Stimulated activated CD8-positive, alpha-beta memory T cell treated with anti-CD3 and anti-CD28 coated beads, Interleukin-15, amount 100 ng/mL, for 24 hours (primary cell): ENCODE results near the gene LRPAP1.
A peak's percentile ranks its signal among the peaks of the same experiment; 100 is the strongest.

ENCODE experiments used
- DNase-seq: peaks from one replicate; pipeline ENCODE4 v3.0.0-alpha.2; 2020; ENCODE audit warnings: low read depth

LRPAP1 gene

DNA sequence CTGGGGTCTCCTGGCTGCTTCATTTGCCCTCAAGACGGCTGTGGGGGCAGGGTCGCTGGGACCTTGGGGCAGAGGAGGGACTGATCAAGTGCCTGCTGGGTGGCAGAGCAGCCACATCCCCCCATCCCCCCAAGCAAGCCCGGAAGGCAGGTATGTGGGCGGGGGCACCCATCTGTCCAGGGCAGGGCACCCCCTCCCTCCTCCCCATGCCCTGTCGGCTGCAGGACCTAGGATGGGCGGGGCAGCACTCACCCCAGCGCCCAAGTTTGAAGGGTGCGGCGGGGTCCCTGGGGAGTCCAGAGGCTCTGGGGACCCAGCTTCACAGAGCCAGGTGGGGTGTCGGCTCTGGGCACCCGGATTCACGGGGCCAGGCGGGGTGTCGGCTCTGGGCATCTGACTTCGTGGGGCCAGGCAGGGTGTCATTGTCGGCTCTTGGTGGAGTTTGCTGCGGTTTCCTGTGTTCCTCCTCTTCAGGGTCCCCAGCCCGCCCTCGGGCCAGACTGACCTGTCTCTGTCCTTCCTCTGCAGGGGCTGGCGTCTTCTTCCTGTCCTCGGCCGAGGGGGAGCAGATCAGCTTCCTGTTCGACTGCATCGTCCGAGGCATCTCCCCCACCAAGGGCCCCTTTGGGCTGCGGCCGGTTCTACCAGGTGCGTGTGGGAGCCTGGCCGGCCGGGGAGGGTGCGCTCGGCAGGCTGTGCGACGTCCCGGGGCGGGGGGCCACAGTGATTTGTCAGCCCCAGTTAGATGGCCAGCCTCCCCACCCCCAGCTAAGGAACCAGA is 47.0 kb downstream of the LRPAP1 start:
- no peak for DNase-seq

DNA sequence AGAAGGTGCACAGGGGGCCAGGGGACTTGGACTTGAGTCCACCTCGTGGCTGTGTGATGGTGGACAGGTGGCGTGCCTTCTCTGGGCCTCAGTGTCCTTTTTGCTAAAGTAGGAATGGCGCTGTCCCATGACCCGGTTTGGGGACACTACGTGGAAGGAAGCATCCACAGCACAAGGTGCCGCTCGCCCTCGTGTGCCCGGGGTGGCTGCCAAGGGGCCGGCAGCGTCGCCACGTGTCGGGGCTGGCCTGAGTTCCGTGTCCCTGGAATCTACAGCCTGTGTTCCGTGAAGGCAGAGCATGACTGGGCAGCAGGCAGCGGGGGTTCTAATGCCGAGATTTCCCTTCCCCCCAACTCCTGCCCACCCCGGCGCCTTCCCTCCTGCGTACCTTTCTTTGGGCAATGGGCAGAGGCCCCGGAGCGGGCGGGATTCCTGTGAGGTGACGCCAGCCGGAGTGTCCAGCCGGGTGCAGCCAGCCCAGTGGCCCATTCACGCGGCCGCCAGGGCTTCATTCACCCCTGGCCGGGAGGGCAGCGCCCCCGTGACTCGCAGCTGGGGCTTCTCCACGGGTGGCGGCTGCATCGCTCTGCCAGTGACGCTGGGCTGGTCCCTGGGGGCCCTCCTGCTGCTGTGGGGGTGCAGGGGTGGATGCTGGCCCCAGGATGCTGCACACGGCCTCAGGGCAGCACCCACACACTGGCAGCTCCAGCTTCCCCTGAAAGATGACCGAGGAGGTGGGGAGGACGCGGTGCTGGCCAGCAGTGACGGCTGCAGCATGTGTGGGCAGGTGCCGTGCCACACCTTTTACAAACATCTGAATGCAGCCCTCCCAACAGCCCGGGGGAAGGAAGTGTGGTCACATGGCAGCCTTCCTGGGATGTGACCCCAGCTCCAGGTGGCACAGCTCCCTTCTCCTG is 47.9 kb downstream of the LRPAP1 start:
- no peak for DNase-seq

DNA sequence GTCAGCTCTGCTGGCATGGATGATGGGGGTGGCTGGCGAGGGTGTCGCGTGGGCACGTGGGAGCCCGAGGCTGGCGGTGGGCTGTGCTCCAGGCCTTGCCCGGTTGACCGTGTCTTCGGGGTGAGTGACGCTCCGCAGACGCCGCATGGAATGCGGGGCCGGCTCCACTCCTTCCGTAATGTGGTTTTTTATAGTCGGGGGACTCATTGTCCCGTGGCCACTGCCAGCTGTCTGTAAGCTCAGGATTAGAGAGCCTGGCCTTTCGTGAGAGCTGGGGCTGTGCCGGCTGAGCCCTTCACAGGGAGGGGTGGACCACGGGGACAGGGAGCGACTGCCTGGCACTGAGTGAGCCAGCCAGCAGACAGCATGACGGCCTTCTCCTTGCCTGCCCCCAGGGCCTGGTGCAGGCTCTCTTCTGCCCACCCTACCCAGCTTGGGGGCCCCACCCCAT is 48.7 kb downstream of the LRPAP1 start:
- DNase-seq = no peak

DNA sequence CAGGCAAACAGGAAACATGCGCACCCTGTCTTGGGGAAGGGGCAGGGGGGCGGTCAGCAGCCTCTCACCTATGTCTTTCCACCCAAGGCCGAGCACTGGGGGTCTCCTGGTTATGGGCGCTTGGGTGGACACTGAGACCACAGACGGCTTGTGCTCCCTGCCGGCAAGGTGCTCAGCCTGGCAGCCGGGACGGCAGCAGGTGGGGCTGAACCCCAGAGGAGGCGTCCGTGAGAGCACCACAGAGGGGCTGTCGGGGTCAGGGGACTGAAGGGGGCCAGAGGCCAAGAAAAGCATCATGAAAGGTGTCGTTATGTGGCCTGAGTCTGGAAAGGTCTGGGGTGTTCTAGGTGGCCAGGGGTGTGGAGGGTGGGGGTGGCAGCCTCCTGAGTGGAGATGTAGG is 49.5 kb downstream of the LRPAP1 start:
- no peak for DNase-seq

DNA sequence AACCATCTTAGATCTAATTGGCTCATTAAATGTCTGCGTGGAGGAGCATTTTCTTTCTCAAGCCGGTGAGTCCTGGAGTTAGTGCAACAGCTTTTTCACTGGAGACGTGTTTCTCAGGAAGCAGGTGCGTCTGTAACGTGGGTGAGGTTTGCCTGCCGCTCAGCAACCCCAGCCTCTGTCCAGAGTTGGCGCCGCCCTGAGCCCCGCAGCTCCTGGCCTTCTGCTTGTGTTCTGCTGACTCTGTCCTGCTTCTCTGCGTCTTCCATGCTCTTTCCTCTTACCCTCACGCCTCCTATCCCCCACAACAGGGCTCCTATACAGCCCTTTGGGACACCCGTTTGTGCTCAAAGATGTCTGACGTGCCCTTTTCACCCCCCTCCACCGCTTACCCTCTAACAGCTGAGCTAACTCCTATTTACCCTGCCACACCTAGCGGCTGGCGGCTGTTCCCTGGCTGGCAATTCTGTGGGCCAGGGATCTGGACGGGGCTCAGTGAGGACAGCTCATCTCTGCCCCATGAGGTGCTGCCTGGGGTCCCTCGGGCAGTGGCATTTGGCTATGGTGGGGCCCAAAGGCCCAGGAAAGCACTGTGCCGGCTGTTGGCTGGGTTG is 50.3 kb downstream of the LRPAP1 start:
- DNase-seq = no peak

DNA sequence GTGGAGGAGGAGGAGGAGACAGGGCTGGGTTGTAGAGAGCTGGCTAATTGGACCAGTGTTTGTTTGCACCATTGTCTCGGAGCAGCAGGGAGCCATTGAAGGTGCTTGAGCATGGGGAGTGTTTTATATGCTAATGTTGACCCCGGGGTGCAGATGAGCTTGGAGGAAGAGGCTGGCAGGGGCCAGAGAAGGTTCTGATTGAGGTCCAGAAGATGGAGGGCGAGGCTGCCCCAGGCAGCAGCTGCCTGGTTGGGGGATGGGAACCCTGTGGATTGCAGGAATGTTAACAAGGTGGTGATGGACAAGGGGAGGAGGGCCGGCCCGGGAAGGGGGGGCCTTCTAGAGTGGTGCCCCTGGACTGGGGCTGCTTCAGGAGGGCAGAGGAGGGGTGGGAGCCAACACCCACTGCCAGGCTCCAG is 51.1 kb downstream of the LRPAP1 start:
- DNase-seq = no peak

DNA sequence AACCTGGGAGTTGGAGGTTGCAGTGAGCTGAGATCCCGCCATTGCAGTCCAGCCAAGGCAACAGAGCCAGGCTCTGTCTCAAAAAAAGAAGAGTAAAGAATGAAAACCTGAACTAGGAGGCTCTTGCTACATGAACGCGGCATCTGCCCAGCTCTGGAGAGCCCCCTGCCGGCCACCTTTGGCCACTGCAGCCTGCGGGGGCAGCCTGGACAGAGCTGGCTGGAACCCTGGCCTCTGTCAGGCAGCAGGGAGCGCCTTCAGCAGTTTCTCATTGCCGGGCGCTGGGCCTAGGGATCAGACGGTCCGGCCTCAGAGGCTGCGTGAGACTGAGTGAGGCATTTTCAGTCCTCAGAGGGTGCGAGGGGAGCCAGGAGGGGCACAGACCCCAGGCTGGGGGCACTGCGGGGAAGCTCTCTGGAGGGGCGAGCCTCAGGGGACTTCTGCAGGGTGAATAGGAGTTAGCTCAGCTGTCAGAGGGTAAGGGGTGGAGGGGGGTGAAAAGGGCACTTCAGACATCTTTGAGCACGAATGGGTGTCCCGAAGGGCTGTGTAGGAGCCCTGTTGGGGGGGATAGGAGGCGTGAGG is 51.6 kb downstream of the LRPAP1 start:
- DNase-seq = peak; percentile 59

DNA sequence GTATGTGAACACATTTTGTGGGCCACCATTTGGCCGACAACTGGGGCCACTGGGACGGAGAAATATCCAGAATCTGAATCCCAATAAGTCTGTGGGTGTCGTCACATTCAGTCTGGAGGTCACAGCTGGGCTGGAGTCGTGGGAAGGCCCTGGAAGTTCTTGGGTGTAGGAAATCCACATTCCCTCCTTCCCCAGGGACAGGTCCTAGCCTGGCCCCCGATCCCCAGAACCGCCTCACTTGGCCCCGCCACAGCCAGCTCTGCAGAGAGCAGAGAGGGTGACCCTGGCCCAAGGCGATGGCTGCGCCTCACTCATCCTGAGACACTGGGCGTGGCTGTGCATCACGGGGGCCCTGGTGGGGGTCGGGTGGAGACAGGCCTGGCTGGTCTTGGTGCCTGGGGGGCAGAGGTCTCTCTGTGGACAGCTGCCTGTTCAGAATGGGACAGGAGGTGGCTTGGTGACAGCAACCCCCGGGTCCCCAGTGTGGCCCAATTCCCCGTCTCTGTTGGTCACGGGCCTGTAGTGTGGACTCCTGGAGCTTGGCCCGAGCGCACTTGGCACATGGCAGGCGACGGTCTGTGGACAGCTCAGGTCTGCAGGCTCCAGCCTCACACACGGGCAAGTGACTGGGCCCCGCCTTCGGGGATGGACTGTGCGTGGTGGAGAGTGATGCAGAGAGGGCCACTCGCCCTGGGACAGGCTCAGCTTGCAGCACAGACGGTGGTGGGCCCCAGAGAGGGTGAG is 52.7 kb downstream of the LRPAP1 start:
- DNase-seq = no peak

DNA sequence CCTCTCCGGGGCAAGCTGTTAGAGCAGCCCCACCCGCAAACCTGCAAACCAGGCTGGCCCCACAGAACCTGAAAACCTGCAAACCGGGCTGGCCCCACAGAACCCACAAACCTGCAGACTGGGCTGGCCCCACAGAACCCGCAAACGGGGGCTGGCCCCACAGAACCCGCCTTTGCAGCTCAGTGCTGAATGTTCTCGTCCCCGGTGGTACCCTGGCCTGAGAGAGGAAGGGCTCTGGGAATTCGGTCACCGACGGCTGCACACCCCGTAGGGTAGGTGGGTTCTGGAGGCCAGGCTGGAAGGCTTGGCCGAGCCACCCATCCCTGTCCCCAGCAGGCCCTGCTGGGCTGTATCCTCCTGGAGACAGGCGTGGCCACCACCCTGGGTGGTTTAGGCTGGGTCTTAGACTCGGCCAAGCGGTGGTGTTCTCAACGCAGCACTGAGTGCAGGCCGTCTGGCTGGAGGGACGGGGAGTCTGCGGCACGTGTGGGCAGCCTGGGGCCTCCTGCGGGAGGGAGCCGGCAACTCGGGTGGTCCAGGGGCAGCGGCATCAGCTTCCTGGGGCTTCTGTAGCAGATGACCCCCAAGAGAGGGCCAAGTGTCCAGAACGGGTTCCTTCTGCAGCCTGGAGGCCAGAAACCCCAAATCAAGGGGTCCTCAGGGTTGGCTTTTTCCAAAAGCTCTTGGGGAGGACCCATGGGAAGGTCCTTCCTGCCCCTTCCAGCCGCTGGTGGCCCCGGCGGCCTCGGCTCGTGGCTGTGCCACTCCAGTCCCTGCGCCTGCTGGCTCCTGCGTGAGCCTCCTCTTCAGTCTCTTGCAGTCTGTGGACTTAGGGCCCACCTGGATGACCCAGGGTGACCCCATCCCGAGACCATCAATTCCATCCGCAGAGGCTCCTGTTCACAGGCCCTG is 53.5 kb downstream of the LRPAP1 start:
- no peak for DNase-seq

DNA sequence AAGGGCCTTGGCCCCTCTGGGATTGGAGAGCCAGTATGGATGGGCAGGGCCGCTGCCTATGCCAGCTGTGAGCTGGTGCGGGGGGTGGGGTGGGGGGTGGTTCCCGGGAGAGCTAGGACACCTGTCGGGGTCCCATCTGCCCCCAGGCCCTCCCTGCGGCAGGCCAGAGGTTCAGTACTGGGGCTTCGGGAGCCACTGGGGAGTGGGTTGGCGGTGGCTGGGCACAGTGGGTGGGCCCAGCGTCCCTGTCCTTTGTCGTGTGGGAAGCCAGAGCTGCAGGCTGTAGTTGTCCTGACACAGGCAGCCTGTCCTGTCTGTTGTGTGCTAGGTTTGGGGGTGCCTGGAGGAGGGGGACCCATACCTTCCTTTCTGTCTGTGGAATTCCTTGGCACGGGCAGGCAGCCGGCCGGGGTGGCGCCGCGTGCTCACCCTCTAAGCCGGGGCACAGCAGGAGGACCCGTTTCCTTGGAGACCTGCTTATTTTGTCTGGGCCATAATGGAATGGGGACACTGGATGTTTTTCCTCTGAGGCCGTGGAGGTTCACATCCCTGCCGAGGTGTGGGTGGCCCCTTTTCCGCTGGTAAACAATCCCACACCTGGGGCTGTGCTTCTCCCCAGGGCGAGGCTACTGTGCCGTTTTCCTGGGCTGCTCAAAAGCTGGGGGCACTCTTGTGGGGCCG is 54.3 kb downstream of the LRPAP1 start:
- DNase-seq = no peak

DNA sequence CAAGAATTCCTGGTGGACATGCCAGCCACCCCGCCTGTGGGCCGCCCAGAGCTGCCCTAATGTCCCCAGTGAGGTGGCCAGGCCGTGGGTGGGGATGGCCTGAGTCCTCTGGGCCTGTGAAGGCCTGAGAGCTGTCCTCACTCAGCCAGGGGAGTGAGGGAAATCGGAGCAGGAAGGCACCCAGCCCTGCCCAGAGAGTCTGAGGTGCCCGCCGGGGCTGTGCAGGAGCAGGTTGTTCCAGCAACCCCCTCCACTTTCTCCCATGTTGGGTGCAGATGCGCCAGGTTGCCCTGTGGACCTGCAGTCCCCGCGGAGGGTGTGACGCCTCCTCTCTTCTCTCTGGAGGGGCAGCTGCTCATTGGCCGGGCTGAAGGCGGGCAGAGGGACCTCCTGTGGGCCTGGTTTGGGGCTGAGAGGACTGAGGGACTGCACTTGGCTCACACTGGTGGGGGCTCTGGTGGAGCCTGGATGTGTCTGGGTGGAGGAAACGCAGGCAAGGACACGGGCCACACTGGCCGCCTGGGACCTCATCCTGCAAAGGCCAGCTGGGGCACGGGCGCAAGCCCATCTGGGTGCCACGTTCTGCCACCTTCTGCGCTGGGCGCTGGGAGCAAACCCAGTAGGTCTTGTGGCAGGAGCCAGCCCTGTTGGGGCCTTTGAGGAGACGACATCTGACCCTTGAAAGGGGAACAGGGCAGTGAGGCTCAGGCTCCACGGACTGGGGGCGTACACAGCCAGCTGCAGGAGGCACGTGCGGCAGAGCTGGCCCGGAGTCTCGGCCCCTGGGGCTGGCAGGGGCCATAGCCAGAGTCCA is 55.1 kb downstream of the LRPAP1 start:
- DNase-seq = no peak

DNA sequence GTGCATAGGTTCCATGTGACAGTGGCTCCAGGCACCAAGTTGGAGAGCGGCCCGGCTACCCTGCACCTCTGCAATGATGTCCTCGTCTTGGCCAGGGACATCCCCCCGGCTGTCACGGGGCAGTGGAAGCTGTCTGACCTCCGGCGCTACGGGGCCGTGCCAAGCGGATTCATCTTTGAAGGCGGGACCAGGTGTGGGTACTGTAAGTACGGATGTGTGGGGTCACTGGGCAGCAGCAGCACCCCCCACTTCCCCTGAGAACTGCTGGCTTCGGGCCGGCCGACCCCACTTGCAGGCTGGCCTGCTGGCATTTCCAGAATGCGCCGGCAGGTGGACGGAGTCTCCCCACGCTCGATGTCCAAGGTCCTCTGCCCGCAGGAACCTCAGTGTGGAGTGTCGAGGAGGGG is 55.9 kb downstream of the LRPAP1 start:
- DNase-seq = no peak

DNA sequence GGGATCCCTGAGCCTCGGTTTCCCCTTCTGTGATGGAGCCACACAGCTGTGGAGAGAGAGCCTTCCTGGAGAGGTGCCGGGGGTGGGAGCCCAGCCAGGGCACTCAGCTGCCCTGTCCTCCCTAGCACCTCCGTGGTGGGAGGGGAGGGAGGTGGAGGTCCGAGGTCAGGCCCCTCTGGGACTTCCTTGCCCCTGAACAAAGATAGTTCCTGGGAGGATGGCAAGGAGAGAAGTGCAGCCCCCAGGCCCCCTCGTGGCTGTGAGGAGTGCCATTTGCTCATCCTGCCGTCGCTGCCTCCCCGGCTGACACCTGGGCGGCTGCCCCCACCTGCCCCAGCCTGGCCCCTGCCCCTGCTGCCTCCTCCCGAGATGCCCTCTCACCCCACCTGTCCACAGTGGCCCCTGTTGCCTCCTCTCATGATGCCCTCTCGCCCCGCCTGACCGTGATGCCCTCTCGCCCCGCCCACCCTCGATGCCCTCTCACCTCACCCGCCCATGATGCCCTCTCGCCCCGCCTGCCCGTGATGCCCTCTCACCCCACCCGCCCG is 56.4 kb downstream of the LRPAP1 start:
- DNase-seq = no peak

DNA sequence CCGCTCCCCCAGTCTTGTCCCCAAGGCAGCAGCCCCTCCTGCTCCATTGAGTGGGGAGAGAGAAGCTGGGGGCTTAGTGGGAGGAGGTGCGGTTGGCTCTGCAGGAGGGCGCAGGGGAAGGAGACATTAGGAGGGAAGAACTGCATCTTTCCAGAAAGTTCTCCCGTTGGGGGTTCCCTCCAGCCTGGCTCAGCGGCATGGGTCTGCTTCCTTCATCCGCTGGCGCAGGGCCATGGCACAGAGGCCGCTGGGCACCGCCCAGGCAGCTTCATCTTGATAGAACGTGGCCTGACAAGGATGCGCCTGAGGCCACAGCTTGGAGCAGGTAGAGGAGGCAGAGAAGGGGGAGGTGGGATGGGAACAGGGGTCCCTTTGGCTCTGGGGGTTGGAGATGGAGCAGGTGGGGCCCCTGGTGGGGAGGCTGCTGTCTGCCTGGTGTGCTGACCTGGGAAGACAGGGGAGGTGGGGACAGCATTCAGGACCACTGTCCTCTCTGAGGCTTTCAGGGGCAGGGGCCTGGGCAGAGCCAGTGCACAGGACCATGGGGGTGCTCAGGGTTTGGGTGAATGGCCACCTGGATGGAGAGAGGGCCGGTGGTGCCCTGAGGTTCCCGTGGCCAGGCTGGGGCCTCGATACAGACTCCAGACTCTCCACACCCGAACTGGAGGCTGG is 57.0 kb downstream of the LRPAP1 start:
- DNase-seq = no peak

DNA sequence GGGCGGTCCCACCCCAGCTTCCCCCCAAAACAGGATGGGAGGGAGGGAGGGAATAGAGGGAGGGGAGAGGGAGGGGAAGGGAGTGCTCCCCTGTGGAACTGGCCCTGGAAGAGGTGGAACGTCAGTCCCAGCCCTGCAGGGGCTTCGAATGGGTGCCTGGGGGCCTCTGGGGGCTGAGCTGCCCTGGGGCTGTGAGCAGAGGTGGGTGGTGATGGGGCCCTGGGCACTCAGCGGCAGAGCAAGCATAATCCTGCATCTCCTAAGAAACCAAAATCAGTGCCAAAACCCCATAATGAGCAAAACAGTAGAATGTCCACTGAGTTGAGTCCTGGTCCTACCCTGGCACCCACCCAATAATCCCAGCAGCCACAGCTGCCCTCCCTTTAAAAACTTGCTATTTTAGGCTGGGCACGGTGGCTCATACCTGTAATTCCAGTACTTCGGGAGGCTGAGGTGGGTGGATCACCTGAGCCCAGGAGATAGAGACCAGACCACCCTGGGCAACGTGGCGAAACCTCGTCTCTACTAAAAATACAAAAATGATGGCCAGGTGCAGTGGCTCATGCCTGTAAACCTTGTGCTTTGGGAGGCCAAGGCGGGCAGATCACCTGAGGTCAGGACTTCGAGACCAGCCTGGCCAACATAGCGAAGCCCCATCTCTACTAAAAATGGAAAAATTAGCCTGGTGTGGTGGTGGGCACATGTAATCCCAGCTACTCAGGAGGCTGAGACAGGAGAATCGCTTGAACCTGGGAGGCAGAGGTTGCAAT is 58.0 kb downstream of the LRPAP1 start:
- no peak for DNase-seq

DNA sequence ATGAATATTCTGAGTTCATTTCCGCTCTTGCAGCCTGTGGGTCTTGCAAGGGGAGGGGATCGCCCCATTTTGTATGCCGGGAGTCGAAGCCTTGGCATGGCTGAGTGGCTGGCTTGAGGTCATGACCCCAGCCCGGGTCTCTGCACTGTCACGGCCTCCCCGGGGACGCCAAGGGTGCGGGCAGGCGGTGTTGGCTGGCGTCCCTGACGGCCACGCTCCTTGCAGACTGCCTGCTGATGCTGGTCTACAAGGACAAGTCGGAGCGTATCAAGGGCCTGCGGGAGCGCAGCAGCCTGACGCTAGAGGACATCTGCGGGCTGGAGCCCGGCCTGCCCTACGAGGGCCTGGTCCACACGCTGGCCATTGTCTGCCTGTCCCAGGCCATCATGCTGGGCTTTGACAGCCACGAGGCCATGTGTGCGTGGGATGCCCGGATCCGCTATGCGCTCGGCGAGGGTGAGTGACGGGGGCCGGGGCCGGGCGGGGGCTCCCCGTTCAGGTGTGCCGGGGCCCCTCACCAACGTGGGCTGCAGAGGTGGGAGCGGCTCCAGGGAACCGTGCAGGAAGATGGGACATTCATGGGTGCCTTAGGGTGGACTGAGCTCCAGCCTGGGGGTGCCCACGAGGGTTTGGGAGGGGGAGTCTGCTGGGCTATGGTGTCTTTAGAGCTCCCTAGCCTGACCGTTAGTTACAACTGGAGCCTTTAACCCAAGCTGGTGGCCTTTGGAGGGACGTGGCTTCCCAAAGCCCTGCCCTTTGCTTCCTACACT is 58.9 kb downstream of the LRPAP1 start:
- DNase-seq = no peak
